Activated T-cell treated with anti-CD3 and anti-CD28 coated beads for 48 hours (primary cell): ENCODE data around the gene RAET1G.
A peak's percentile ranks its signal among the peaks of the same experiment; 100 is the strongest.
"Not testable (repeated sequence)": the region's sequence is repeated elsewhere in the genome, so short reads cannot be mapped to it uniquely, and the experiment has no call there.

Experiments used
- DNase-seq: peaks from one replicate; pipeline ENCODE4 v3.0.0-alpha.2; 2020; ENCODE audit warnings: low read depth

The RAET1G gene

DNA sequence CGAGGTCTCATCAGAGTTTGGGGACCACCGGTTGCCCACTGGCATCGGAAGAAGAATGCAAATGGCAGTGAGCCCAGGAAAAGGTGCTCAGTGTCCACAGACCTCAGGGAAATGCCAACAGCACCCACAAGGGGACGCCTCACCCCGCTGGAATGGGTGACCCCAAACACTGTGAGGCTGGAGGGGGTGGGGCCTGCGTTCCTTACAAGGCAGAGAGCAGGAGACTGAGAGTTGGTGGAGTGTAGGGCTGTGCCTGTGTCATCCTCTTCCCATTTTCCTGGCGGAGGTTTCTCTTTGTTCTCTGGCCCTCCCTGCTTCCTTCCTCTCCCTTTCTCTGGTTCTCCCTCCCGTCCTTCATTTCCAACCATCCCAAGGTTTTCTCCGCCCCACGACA is 31.0 kb upstream of the RAET1G start:
- DNase-seq, result not testable (repeated sequence)

DNA sequence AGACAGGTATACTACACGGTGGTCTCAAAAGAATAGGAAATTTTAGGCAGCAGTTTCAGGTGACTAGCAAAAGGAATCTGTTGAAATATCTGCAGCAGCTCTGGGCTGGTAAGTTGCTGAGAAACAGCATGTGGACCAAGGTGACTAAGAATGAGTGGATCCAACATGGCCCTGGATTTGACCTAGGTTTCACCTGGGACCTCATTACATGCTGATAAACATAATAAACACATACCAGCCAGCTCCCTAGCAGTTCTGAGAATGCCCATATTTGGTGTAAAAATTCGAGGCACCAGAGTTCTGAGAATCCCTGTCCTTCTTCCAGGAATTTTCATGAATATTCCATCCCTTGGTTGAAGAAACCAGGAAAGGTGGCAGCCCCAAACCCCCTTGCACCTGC is 30.5 kb upstream of the RAET1G start:
- not testable (repeated sequence) for DNase-seq

GRCh38 chr6:149951626-149952025 is 28.7 kb upstream of the RAET1G start:
- DNase-seq, result no peak

DNA sequence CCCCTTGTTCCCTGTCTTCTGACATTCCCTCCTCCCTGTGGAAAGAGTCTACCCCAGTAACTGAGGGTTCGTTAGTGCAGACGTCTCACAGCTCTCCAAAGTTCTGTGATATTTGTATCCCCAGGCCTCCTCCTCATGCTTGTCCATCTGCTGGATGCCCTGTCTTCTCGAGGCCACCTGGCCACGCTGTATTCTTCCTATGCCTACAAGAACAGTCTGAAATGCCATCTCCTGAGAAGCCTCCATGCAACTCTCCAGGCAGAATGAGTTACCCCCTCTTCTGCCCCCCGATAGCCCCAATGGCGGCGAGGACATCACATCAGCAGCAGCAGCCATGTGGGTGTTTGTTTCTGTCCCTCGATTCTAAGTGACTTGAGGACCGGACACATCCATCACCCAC is 28.2 kb upstream of the RAET1G start:
- no peak for DNase-seq

GRCh38 chr6:149950423-149950822 is 27.5 kb upstream of the RAET1G start:
- DNase-seq, result no peak

DNA sequence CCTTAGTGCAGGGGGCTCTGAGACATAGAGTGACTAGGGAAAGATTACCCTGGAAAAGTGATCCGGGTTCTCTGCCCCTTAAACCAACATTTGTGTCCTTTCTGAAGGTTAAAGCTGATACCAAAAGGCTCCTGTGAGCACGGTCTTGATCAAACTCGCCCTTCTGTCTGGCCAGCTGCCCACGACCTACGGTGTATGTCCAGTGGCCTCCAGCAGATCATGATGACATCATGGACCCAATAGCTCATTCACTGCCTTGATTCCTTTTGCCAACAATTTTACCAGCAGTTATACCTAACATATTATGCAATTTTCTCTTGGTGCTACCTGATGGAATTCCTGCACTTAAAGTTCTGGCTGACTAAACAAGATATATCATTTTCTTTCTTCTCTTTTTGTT is 25.7 kb upstream of the RAET1G start:
- DNase-seq, result no peak

- no peak for DNase-seq
Measured at GRCh38 chr6:149948011-149948410, 25.1 kb upstream of the RAET1G start.

- DNase-seq, result not testable (repeated sequence)
Measured at GRCh38 chr6:149947533-149947932, 24.6 kb upstream of the RAET1G start.

DNA sequence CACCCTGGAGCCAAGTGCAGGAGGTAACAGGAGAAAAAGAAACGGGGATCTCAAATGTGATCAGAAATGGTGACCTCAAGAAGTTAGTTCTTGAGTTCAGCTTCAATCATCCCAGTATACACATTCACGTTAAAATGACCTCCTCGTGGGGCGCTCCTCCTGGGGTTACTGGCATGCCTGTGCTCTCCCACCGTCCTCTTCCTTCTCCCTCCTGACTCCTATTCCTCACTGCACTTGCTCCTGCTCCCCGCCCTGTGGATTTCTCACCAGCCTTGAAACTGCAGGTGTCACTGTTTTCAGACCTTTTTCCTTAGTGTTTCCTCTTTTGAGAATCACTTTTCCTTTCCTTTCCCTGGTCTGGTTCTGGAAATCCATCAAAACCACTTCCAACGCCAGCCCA is 23.7 kb upstream of the RAET1G start:
- not testable (repeated sequence) for DNase-seq

GRCh38 chr6:149945276-149945675 is 22.4 kb upstream of the RAET1G start:
- DNase-seq, result not testable (repeated sequence)

DNA sequence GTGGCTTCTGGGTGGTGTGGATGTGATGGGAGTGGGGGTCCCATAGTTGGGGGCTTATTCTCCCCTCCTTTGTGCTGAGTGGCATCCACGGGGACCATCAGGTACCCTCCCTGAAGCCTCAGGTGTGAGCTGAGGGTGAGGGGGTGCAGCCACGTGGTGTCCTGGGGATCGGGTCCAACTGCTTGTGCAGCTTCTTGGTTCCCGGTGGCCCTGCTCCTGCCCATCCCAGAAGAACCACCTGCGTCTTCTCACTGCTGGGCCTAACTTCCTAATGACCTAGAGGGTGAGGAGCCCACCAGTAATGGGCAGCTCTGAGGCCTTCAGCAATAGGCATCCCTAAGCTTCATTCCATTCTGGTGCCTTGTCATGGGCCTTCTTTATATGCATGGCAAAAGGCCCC is 20.4 kb upstream of the RAET1G start:
- DNase-seq, result not testable (repeated sequence)

DNA sequence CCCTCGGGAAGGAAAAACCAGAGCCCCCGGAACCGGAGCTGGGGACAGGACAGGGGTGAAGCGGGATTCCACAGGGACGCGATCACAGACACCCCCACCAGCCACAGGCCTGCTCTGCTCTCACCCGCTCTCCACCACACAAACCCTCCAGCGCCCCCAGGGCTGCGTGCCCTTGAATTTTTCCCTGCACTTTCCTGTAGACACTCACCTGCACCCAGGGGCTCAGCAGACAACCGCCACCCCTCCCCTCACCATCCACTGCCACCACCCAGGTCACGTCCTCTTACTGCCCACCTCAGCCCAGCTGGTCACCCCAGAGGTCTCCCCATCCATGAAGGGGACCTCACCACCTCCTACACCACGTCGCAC is 19.5 kb upstream of the RAET1G start:
- no peak for DNase-seq

- peak; percentile 79 for DNase-seq
Measured at GRCh38 chr6:149941583-149942460, 18.9 kb upstream of the RAET1G start, which contains the start of gene ULBP2. Gene ULBP2, plus strand, starts transcription at chr6:149942014. Its CDS starts 59 bp downstream, at chr6:149942073.

DNA sequence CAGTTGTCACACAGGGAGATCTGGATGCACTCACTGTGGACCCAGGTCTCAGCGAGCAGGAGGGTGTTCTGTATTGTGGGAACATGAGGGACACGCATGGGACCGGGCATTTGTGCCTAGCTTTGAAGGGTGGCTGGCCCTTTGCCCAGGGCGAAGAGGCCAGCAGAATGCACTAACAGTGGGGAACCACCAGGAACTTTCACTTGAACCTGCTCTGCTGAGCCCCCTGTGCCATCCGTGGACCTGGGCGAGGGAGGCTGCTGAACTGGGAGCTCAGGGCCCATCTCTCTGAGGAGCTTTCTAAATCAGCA is 17.7 kb upstream of the RAET1G start:
- no peak for DNase-seq

- DNase-seq, result no peak
Measured at GRCh38 chr6:149939909-149940671, 17.2 kb upstream of the RAET1G start.

DNA sequence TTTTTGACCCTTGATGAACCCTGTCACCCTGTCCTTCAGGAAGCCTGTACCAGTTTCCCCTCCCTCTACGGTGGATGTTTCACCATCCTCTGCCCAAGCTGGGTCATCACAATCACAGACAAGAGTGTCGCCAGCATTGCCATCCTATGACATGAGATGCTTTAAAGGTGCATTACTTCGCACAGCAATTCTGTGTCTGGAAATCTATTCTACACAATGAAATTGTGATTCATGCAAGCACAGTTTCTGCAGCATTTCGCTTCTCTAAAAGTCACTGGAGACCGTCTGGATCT is 16.4 kb upstream of the RAET1G start:
- DNase-seq, result no peak

GRCh38 chr6:149938571-149939355 is 15.8 kb upstream of the RAET1G start:
- DNase-seq, result no peak

DNA sequence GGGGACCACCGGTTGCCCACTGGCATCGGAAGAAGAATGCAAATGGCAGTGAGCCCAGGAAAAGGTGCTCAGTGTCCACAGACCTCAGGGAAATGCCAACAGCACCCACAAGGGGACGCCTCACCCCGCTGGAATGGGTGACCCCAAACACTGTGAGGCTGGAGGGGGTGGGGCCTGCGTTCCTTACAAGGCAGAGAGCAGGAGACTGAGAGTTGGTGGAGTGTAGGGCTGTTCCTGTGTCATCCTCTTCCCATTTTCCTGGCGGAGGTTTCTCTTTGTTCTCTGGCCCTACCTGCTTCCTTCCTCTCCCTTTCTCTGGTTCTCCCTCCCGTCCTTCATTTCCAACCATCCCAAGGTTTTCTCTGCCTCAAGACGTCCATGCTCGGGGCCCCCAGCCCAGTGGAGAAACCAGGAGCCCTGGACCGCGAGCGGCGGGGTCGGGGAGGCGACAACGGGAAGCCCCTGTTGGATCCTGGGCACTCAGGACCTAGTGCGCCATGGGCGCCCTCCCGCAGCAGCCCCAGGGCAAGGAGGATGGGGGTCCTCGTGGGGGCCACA is 15.2 kb upstream of the RAET1G start:
- DNase-seq, result not testable (repeated sequence)

GRCh38 chr6:149936743-149937142 is 13.8 kb upstream of the RAET1G start:
- DNase-seq, result no peak

DNA sequence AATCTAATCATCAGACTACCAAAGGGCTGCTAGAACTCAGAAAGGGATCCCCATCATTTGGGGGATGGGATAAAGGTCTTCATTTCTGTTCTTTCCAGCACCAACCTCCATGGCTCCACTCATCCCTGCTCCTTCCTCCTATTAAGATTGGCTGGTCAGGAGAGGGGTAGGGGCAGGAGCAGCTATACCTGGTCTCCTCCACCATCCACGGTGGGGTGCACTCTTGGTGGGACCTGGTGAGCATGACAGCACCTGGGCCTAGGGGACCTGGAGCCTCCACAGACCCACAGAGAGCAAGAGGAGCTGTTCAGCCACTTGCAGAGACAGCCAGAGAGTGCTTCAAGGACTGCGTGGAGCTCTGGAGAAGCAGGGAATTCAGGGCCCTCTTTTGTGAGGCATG is 12.7 kb upstream of the RAET1G start:
- no peak for DNase-seq

- DNase-seq, result no peak
Measured at GRCh38 chr6:149935246-149935645, 12.3 kb upstream of the RAET1G start.
